HepG2 (cell line): ENCODE data around the gene NECTIN2. TPM values are rescaled to one million over a fixed set of nuclear protein-coding genes. Genes with fewer than 3 reads are reported as not detected.

Experiments
- HCFC1 ChIP-seq: fragments of 150-350 bp; IDR thresholded peaks from 2 replicates; pipeline ENCODE4 v1.6.1; 2014; ENCODE audit warnings: low read depth, low read length
- HOXA5 ChIP-seq: sonication (generic); formaldehyde crosslinking; IDR thresholded peaks from 2 replicates; pipeline ENCODE4 v1.4.0; 2020; ENCODE audit warnings: missing genetic modification reagents
- KDM5A ChIP-seq: fragments of 200-600 bp; sonication (generic); IDR thresholded peaks from 2 replicates; pipeline ENCODE4 v1.7.0; 2018; ENCODE audit warnings: antibody characterized with exemption, mild to moderate bottlenecking, low read length, borderline replicate concordance
- KLF9 ChIP-seq: IDR thresholded peaks from 2 replicates; pipeline ENCODE4 v1.6.1; 2016; ENCODE audit warnings: low read depth
- MYC ChIP-seq: sonication (generic); formaldehyde crosslinking; IDR thresholded peaks from 2 replicates; pipeline ENCODE4 v1.9.0; 2021; ENCODE audit warnings: missing genetic modification reagents, borderline replicate concordance
- NR1H2 ChIP-seq: sonication (generic); formaldehyde crosslinking; IDR thresholded peaks from 2 replicates; pipeline ENCODE4 v1.8.1; 2022; ENCODE audit warnings: low read depth, missing genetic modification reagents, borderline replicate concordance
- POLR2A ChIP-seq, 2 experiments: IDR thresholded peaks; 2 replicates each; pipeline ENCODE4 v1.6.1; 2011; ENCODE audit warnings: low read depth in 2 of 2, low read length in 2 of 2, mild to moderate bottlenecking in 1 of 2, moderate library complexity in 1 of 2; ENCODE audit not compliant: insufficient read depth in 1 of 2
- RARG ChIP-seq: sonication (generic); formaldehyde crosslinking; IDR thresholded peaks from 2 replicates; pipeline ENCODE4 v1.4.0; 2020; ENCODE audit warnings: low read depth, mild to moderate bottlenecking, missing genetic modification reagents
- RFXANK ChIP-seq: IDR thresholded peaks from 2 replicates; pipeline ENCODE4 v1.6.1; 2016
- SKI ChIP-seq: fragments of 450-650 bp; IDR thresholded peaks from one replicate; pipeline ENCODE4 v1.6.1; 2018; ENCODE audit warnings: mild to moderate bottlenecking; ENCODE audit not compliant: partially characterized antibody
- SMAD1 ChIP-seq: sonication (generic); formaldehyde crosslinking; IDR thresholded peaks from 2 replicates; pipeline ENCODE4 v1.4.0; 2020; ENCODE audit warnings: missing genetic modification reagents, low read depth, mild to moderate bottlenecking, borderline replicate concordance
- SMAD3 ChIP-seq: sonication (generic); formaldehyde crosslinking; IDR thresholded peaks from 2 replicates; pipeline ENCODE4 v1.4.0; 2020; ENCODE audit warnings: missing genetic modification reagents
- SP140L ChIP-seq: sonication (generic); formaldehyde crosslinking; IDR thresholded peaks from 2 replicates; pipeline ENCODE4 v1.4.0; 2020; ENCODE audit warnings: missing genetic modification reagents, borderline replicate concordance
- SSRP1 ChIP-seq: IDR thresholded peaks from 2 replicates; pipeline ENCODE4 v1.6.1; 2016; ENCODE audit warnings: control low read depth
- TAF1 ChIP-seq: sonication (generic); formaldehyde crosslinking; IDR thresholded peaks from 2 replicates; pipeline ENCODE4 v1.4.0; 2020; ENCODE audit warnings: missing genetic modification reagents
- ZFY ChIP-seq: sonication (generic); formaldehyde crosslinking; IDR thresholded peaks from 2 replicates; pipeline ENCODE4 v1.4.0; 2020; ENCODE audit warnings: missing genetic modification reagents
- ZMAT3 ChIP-seq: sonication (generic); formaldehyde crosslinking; conservative IDR thresholded peaks from 2 replicates; pipeline ENCODE4 v1.7.0; 2021; ENCODE audit warnings: missing genetic modification reagents
- ZNF263 ChIP-seq: sonication (generic); formaldehyde crosslinking; IDR thresholded peaks from 2 replicates; pipeline ENCODE4 v1.4.0; 2020; ENCODE audit warnings: missing genetic modification reagents
- ZNF343 ChIP-seq: sonication (generic); formaldehyde crosslinking; IDR thresholded peaks from 2 replicates; pipeline ENCODE4 v1.4.0; 2020; ENCODE audit warnings: mild to moderate bottlenecking, missing genetic modification reagents
- ZNF547 ChIP-seq: sonication (generic); formaldehyde crosslinking; IDR thresholded peaks from 2 replicates; pipeline ENCODE4 v1.5.1; 2020; ENCODE audit warnings: mild to moderate bottlenecking, missing genetic modification reagents
- ZNF724P ChIP-seq: sonication (generic); formaldehyde crosslinking; IDR thresholded peaks from 2 replicates; pipeline ENCODE4 v1.8.0; 2022; ENCODE audit warnings: missing genetic modification reagents, borderline replicate concordance
- ZZZ3 ChIP-seq: sonication (generic); formaldehyde crosslinking; IDR thresholded peaks from 2 replicates; pipeline ENCODE4 v1.4.0; 2020; ENCODE audit warnings: missing genetic modification reagents, mild to moderate bottlenecking, borderline replicate concordance
- polyA plus RNA-seq, 8 experiments: library from polyadenylated mRNA; depleted of rRNA in 3 of 8; stranded (reverse) in 7 of 8; unstranded in 1 of 8; fragments of >200 nt; fragmentation: Illumina TruSeq in 4 of 8; extraction: Trizol in 4 of 8; gene quantifications; 2 replicates each; pipeline versions ENCODE4 v1.2.1 to v1.2.3, GENCODE V29; 2011 to 2016; ENCODE audit warnings: low read depth in 4 of 8, missing spikeins in 1 of 8, mixed read lengths in 1 of 8; ENCODE audit not compliant: insufficient read depth in 1 of 8
- total RNA-seq, 5 experiments: library from RNA; depleted of rRNA; stranded (reverse); fragments of >200 nt; fragmentation: Illumina TruSeq; extraction: Trizol; gene quantifications; 2 replicates each; pipeline ENCODE4 v1.2.3, GENCODE V29; 2016; ENCODE audit warnings: low read depth in 1 of 5
- TF ChIP-seq, protein P1 (sequence below): sonication (generic); formaldehyde crosslinking; IDR thresholded peaks from 2 replicates; pipeline ENCODE4 v1.4.0; 2020; ENCODE audit warnings: missing genetic modification reagents
- TF ChIP-seq, protein P2 (sequence below): sonication (generic); formaldehyde crosslinking; IDR thresholded peaks from 2 replicates; pipeline ENCODE4 v1.8.0; 2022; ENCODE audit warnings: mild to moderate bottlenecking, missing genetic modification reagents, borderline replicate concordance
- TF ChIP-seq, protein P3 (sequence below): sonication (generic); formaldehyde crosslinking; conservative IDR thresholded peaks from 2 replicates; pipeline ENCODE4 v1.8.0; 2022; ENCODE audit warnings: low read depth, missing genetic modification reagents
- TF ChIP-seq, protein P4 (sequence below): sonication (generic); formaldehyde crosslinking; IDR thresholded peaks from 2 replicates; pipeline ENCODE4 v1.9.0; 2021; ENCODE audit warnings: missing genetic modification reagents, borderline replicate concordance

NECTIN2 gene
- total and polyA plus RNA-seq, 2 of the 13 experiments (the other 11 are each of a cell fraction or from before 2014, with no cell fraction given), result 75.4 to 114 TPM

DNA sequence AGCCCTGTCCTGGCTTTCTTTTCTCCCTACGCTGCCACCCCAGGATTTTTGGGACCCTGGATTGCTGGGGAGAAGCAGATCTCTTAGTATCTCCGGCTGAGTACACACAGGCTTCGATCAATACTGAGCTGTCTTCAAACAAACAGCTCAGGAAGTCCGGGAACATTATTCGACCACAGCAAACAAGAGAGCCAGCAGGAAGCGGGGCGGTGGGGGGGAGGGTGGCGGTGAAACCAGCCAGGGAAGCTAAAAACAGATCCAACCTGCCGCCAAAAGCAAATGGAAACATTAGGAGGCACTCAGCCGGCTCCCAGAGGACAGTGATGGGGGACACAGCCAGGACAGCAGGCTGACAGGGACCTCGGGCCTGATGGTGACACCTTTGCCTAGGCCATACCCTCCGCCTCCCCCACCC, 49.4 kb upstream of the NECTIN2 start (continued):
- TF ChIP-seq, protein P1, sequence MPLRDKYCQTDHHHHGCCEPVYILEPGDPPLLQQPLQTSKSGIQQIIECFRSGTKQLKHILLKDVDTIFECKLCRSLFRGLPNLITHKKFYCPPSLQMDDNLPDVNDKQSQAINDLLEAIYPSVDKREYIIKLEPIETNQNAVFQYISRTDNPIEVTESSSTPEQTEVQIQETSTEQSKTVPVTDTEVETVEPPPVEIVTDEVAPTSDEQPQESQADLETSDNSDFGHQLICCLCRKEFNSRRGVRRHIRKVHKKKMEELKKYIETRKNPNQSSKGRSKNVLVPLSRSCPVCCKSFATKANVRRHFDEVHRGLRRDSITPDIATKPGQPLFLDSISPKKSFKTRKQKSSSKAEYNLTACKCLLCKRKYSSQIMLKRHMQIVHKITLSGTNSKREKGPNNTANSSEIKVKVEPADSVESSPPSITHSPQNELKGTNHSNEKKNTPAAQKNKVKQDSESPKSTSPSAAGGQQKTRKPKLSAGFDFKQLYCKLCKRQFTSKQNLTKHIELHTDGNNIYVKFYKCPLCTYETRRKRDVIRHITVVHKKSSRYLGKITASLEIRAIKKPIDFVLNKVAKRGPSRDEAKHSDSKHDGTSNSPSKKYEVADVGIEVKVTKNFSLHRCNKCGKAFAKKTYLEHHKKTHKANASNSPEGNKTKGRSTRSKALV (CRISPR knock-in tag), result no peak
- no peak; the same call in 1 of the 2 replicates for TF ChIP-seq TAF1
- TF ChIP-seq RARG, result no peak
- TF ChIP-seq SSRP1 (CRISPR knock-in tag), result 0 out of 2 replicates have a peak, but pooled peaks have one; percentile 28
- peak; percentile 58 for TF ChIP-seq SKI
- TF ChIP-seq ZMAT3 (CRISPR knock-in tag), result no peak
- no peak for TF ChIP-seq HCFC1
- TF ChIP-seq NR1H2 (CRISPR knock-in tag), result no peak
- no peak for TF ChIP-seq ZNF724P (CRISPR knock-in tag)
- no peak for TF ChIP-seq HOXA5 (CRISPR knock-in tag)
- no peak for TF ChIP-seq SP140L
- TF ChIP-seq, protein P2, sequence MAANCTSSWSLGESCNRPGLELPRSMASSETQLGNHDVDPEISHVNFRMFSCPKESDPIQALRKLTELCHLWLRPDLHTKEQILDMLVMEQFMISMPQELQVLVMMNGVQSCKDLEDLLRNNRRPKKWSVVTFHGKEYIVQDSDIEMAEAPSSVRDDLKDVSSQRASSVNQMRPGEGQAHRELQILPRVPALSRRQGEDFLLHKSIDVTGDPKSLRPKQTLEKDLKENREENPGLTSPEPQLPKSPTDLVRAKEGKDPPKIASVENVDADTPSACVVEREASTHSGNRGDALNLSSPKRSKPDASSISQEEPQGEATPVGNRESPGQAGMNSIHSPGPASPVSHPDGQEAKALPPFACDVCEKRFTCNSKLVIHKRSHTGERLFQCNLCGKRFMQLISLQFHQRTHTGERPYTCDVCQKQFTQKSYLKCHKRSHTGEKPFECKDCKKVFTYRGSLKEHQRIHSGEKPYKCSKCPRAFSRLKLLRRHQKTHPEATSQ (CRISPR knock-in tag), result no peak
- TF ChIP-seq, protein P3, sequence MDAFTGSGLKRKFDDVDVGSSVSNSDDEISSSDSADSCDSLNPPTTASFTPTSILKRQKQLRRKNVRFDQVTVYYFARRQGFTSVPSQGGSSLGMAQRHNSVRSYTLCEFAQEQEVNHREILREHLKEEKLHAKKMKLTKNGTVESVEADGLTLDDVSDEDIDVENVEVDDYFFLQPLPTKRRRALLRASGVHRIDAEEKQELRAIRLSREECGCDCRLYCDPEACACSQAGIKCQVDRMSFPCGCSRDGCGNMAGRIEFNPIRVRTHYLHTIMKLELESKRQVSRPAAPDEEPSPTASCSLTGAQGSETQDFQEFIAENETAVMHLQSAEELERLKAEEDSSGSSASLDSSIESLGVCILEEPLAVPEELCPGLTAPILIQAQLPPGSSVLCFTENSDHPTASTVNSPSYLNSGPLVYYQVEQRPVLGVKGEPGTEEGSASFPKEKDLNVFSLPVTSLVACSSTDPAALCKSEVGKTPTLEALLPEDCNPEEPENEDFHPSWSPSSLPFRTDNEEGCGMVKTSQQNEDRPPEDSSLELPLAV (CRISPR knock-in tag), result no peak
- TF ChIP-seq SMAD1 (CRISPR knock-in tag), result peak; percentile 71; the same call in 1 of the 2 replicates
- no peak for TF ChIP-seq KLF9 (CRISPR knock-in tag)
- peak; percentile 42; the same call in 1 of the 2 replicates for TF ChIP-seq ZFY (CRISPR knock-in tag)
- TF ChIP-seq RFXANK (CRISPR knock-in tag), result no peak
- TF ChIP-seq MYC (CRISPR knock-in tag), result peak; percentile 57; the same call in 1 of the 2 replicates
- no peak for TF ChIP-seq KDM5A
- TF ChIP-seq ZZZ3 (CRISPR knock-in tag), result no peak
- 0 out of 4 replicates have a peak, but pooled peaks of 1 of the 2 experiments have one; percentile 27 for TF ChIP-seq POLR2A (IDR thresholded peaks at IDR 0.05; ENCODE audit: insufficient read depth in 1 of 2, low read depth in 2 of 2, low read length in 2 of 2)
- no peak for TF ChIP-seq SMAD3
- TF ChIP-seq ZNF343, result no peak
- TF ChIP-seq, protein P4, sequence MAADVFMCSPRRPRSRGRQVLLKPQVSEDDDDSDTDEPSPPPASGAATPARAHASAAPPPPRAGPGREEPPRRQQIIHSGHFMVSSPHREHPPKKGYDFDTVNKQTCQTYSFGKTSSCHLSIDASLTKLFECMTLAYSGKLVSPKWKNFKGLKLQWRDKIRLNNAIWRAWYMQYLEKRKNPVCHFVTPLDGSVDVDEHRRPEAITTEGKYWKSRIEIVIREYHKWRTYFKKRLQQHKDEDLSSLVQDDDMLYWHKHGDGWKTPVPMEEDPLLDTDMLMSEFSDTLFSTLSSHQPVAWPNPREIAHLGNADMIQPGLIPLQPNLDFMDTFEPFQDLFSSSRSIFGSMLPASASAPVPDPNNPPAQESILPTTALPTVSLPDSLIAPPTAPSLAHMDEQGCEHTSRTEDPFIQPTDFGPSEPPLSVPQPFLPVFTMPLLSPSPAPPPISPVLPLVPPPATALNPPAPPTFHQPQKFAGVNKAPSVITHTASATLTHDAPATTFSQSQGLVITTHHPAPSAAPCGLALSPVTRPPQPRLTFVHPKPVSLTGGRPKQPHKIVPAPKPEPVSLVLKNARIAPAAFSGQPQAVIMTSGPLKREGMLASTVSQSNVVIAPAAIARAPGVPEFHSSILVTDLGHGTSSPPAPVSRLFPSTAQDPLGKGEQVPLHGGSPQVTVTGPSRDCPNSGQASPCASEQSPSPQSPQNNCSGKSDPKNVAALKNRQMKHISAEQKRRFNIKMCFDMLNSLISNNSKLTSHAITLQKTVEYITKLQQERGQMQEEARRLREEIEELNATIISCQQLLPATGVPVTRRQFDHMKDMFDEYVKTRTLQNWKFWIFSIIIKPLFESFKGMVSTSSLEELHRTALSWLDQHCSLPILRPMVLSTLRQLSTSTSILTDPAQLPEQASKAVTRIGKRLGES (CRISPR knock-in tag), result no peak
- TF ChIP-seq ZNF263 (CRISPR knock-in tag), result peak; percentile 29; the same call in 1 of the 2 replicates
- no peak for TF ChIP-seq ZNF547 (CRISPR knock-in tag)
